H9 (cell line): ENCODE data around the gene MAP1B. TPM values are rescaled to one million over a fixed set of nuclear protein-coding genes. Genes with fewer than 3 reads are reported as not detected.

ENCODE experiments used
- DNase-seq: peaks from one replicate; pipeline ENCODE4 v3.0.0-alpha.2; 2017
- H2AFZ ChIP-seq: one replicate; pipeline ENCODE4 v1.6.1; 2013; ENCODE audit warnings: mild to moderate bottlenecking, low read length, control low read depth, moderate library complexity
- H2AK5ac ChIP-seq: 2 replicates; pipeline ENCODE4 v1.6.1; 2013; ENCODE audit warnings: low read length, control low read depth, mixed read lengths; ENCODE audit not compliant: insufficient read length
- H2BK120ac ChIP-seq: one replicate; pipeline ENCODE4 v1.6.1; 2013; ENCODE audit warnings: low read depth, mild to moderate bottlenecking, low read length, control low read depth, inconsistent platforms; ENCODE audit not compliant: poor library complexity, severe bottlenecking
- H2BK12ac ChIP-seq: 2 replicates; pipeline ENCODE4 v1.6.1; 2013; ENCODE audit warnings: low read length, control low read depth, mixed read lengths, low read depth; ENCODE audit not compliant: insufficient read length
- H2BK15ac ChIP-seq: 2 replicates; pipeline ENCODE4 v1.6.1; 2013; ENCODE audit warnings: low read depth, low read length, control low read depth
- H2BK20ac ChIP-seq: one replicate; pipeline ENCODE4 v1.6.1; 2013; ENCODE audit warnings: low read depth, mild to moderate bottlenecking, low read length, control low read depth, inconsistent platforms; ENCODE audit not compliant: poor library complexity, severe bottlenecking
- H2BK5ac ChIP-seq: 2 replicates; pipeline ENCODE4 v1.6.1; 2013; ENCODE audit warnings: low read length, control low read depth, mixed read lengths; ENCODE audit not compliant: insufficient read length
- H3K14ac ChIP-seq: 2 replicates; pipeline ENCODE4 v1.6.1; 2013; ENCODE audit warnings: low read length, control low read depth; ENCODE audit not compliant: insufficient read depth
- H3K18ac ChIP-seq: 2 replicates; pipeline ENCODE4 v1.6.1; 2013; ENCODE audit warnings: low read depth, mild to moderate bottlenecking, mixed read lengths, low read length, control low read depth; ENCODE audit not compliant: insufficient read length
- H3K23ac ChIP-seq: 2 replicates; pipeline ENCODE4 v1.6.1; 2013; ENCODE audit warnings: low read length, control low read depth, mixed read lengths, low read depth; ENCODE audit not compliant: insufficient read length
- H3K23me2 ChIP-seq: 2 replicates; pipeline ENCODE4 v1.6.1; 2013; ENCODE audit warnings: low read depth, mild to moderate bottlenecking, mixed read lengths, low read length, control low read depth; ENCODE audit not compliant: insufficient read length, poor library complexity, severe bottlenecking
- H3K27ac ChIP-seq: 2 replicates; pipeline ENCODE4 v1.5.1; 2013; ENCODE audit warnings: low read length, control low read depth, mixed read lengths, low read depth; ENCODE audit not compliant: insufficient read length
- H3K27me3 ChIP-seq: 2 replicates; pipeline ENCODE4 v1.6.1; 2013; ENCODE audit warnings: low read length, control low read depth, inconsistent platforms; ENCODE audit not compliant: insufficient read depth
- H3K4ac ChIP-seq: 2 replicates; pipeline ENCODE4 v1.6.1; 2013; ENCODE audit warnings: low read depth, mild to moderate bottlenecking, control low read depth, inconsistent platforms, low read length, moderate library complexity
- H3K4me1 ChIP-seq: 2 replicates; pipeline ENCODE4 v1.6.1; 2013; ENCODE audit warnings: low read length, control low read depth, inconsistent platforms; ENCODE audit not compliant: insufficient read depth
- H3K4me2 ChIP-seq: 2 replicates; pipeline ENCODE4 v1.6.1; 2013; ENCODE audit warnings: low read length, control low read depth, mixed read lengths; ENCODE audit not compliant: insufficient read length, insufficient read depth
- H3K56ac ChIP-seq: 2 replicates; pipeline ENCODE4 v1.6.1; 2013; ENCODE audit warnings: low read depth, mild to moderate bottlenecking, mixed read lengths, low read length, control low read depth; ENCODE audit not compliant: insufficient read length
- H3K79me1 ChIP-seq: 2 replicates; pipeline ENCODE4 v1.6.1; 2013; ENCODE audit warnings: low read depth, mild to moderate bottlenecking, moderate library complexity, low read length, control low read depth, inconsistent platforms; ENCODE audit not compliant: insufficient read depth, poor library complexity, severe bottlenecking
- H3K79me2 ChIP-seq: 2 replicates; pipeline ENCODE4 v1.6.1; 2013; ENCODE audit warnings: low read length, control low read depth, inconsistent platforms; ENCODE audit not compliant: insufficient read depth
- H3K9ac ChIP-seq: 2 replicates; pipeline ENCODE4 v1.6.1; 2013; ENCODE audit warnings: low read length, control low read depth, mixed read lengths; ENCODE audit not compliant: insufficient read length; ENCODE audit errors: extremely low read depth
- H3K9me3 ChIP-seq: one replicate; pipeline ENCODE4 v1.6.1; 2013; ENCODE audit warnings: low read depth, low read length, inconsistent platforms; ENCODE audit not compliant: control insufficient read depth
- H3T11ph ChIP-seq: one replicate; pipeline ENCODE4 v1.6.1; 2013; ENCODE audit warnings: mild to moderate bottlenecking, low read length, control low read depth, inconsistent platforms
- H4K20me1 ChIP-seq: one replicate; pipeline ENCODE4 v1.6.1; 2013; ENCODE audit not compliant: control insufficient read depth, insufficient read length, insufficient read depth
- H4K5ac ChIP-seq: 2 replicates; pipeline ENCODE4 v1.6.1; 2013; ENCODE audit warnings: low read depth, mild to moderate bottlenecking, mixed read lengths, low read length, control low read depth; ENCODE audit not compliant: insufficient read length
- H4K8ac ChIP-seq: replicated peaks from 2 replicates; pipeline ENCODE4 v1.6.1; 2013; ENCODE audit warnings: low read length, control low read depth, mixed read lengths, low read depth; ENCODE audit not compliant: insufficient read length
- H4K91ac ChIP-seq: 2 replicates; pipeline ENCODE4 v1.6.1; 2013; ENCODE audit warnings: low read depth, mild to moderate bottlenecking, moderate library complexity, mixed read lengths, low read length, control low read depth; ENCODE audit not compliant: insufficient read length
- H3K27ac Mint-ChIP-seq, 3 experiments: 2 replicates in 2 of 3; 3 replicates in 1 of 3; pipeline ENCODE4 v1.8.0; 2020 to 2021; ENCODE audit warnings: mixed read lengths in 3 of 3, mild to moderate bottlenecking in 1 of 3, moderate library complexity in 1 of 3
- H3K27me3 Mint-ChIP-seq: 2 replicates; pipeline ENCODE4 v1.8.0; 2021; ENCODE audit warnings: low read depth, mild to moderate bottlenecking, moderate library complexity, mixed read lengths
- H3K36me3 Mint-ChIP-seq, 3 experiments: 2 replicates in 2 of 3; 3 replicates in 1 of 3; pipeline ENCODE4 v1.8.0; 2020 to 2021; ENCODE audit warnings: low read depth in 3 of 3, mixed read lengths in 3 of 3; ENCODE audit not compliant: insufficient read depth in 1 of 3
- H3K4me1 Mint-ChIP-seq, 2 experiments: 2 replicates each; pipeline ENCODE4 v1.8.0; 2020; ENCODE audit warnings: mixed read lengths in 2 of 2
- H3K4me3 Mint-ChIP-seq, 2 experiments: 2 replicates in 1 of 2; 3 replicates in 1 of 2; pipeline ENCODE4 v1.8.0; 2020 to 2021; ENCODE audit warnings: mild to moderate bottlenecking in 2 of 2, mixed read lengths in 2 of 2, moderate library complexity in 1 of 2
- H3K9me3 Mint-ChIP-seq, 2 experiments: 2 replicates in 1 of 2; 3 replicates in 1 of 2; pipeline ENCODE4 v1.8.0; 2020; ENCODE audit warnings: mild to moderate bottlenecking in 2 of 2, mixed read lengths in 2 of 2, moderate library complexity in 1 of 2
- total RNA-seq: library from RNA; stranded (reverse); gene quantifications from 2 replicates; pipeline ENCODE4 v1.2.1, GENCODE V29; 2021
- TF ChIP-seq, protein P1 (sequence below): fragments of 200-600 bp; sonication (generic); conservative IDR thresholded peaks from 3 replicates; pipeline ENCODE4 v1.8.0; 2021; ENCODE audit warnings: antibody characterized with exemption, mild to moderate bottlenecking

The MAP1B gene
- total RNA-seq, 1 experiment from 2014 or later, result 67.5 TPM

DNA sequence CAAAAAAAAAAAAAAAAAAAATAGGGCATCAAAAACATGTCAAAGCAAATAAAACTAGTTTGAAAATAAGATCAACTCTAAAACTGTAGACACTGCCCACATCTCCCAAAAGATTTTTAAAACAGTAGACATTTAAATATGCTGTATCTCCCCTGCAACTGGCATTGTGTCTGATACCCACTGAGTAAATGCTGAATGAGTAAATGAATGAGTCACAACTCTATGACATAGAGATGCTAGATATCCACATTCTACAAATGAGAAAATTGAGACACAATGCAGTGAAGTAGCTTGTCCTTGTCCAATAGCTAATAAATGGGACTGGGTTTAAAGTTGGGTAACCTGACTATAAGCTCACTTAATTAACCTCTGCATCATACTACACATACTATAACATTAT, 14.1 kb upstream of the MAP1B start:
- no peak overlapping the region for H4K91ac ChIP-seq
- H4K20me1 ChIP-seq, result no peaks in the 10 kb centered on the region

More for the DNA sequence above, 14.1 kb upstream of the MAP1B start:
- H3K27ac Mint-ChIP-seq, result no peak overlapping the region
- Histone ChIP-seq H2BK5ac (no peak overlapping the region), H3K79me1 (no peaks in the 10 kb centered on the region), H2BK20ac (no peak overlapping the region), H3K18ac (no peak overlapping the region), H3K9me3 (no peaks in the 10 kb centered on the region), H3K14ac (no peak overlapping the region), H3K4me1 (no peaks in the 10 kb centered on the region), H3K9ac (no peak overlapping the region), H4K8ac (no peak overlapping the region), H3K56ac (no peak overlapping the region), H3K4me2 (no peak overlapping the region), H2AFZ (no peak overlapping the region), H4K5ac (no peak overlapping the region), H3T11ph (no peak overlapping the region), H3K27me3 (no peaks in the 10 kb centered on the region), H2BK120ac (no peak overlapping the region), H3K4ac (no peak overlapping the region), H3K79me2 (no peaks in the 10 kb centered on the region), H2BK15ac (no peak overlapping the region), H2AK5ac (no peak overlapping the region), H3K23ac (no peak overlapping the region), H3K27ac (no peak overlapping the region), H2BK12ac (no peak overlapping the region), H3K23me2 (no peaks in the 10 kb centered on the region)
- no peaks in the 10 kb centered on the region for H3K36me3 Mint-ChIP-seq
- H3K9me3 Mint-ChIP-seq, result no peaks in the 10 kb centered on the region
- no peak for DNase-seq
- no peaks in the 10 kb centered on the region; the same call in 1 of the 2 replicates for H3K27me3 Mint-ChIP-seq
- no peaks in the 10 kb centered on the region for H3K4me1 Mint-ChIP-seq
- TF ChIP-seq, protein P1, sequence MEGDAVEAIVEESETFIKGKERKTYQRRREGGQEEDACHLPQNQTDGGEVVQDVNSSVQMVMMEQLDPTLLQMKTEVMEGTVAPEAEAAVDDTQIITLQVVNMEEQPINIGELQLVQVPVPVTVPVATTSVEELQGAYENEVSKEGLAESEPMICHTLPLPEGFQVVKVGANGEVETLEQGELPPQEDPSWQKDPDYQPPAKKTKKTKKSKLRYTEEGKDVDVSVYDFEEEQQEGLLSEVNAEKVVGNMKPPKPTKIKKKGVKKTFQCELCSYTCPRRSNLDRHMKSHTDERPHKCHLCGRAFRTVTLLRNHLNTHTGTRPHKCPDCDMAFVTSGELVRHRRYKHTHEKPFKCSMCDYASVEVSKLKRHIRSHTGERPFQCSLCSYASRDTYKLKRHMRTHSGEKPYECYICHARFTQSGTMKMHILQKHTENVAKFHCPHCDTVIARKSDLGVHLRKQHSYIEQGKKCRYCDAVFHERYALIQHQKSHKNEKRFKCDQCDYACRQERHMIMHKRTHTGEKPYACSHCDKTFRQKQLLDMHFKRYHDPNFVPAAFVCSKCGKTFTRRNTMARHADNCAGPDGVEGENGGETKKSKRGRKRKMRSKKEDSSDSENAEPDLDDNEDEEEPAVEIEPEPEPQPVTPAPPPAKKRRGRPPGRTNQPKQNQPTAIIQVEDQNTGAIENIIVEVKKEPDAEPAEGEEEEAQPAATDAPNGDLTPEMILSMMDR, result no peak
- no peak overlapping the region for H3K4me3 Mint-ChIP-seq
